Gastroesophageal sphincter (tissue), 4 donors: ENCODE results near the gene ARHGEF7. TPM values are rescaled to one million over a fixed set of nuclear protein-coding genes. Genes with fewer than 3 reads are reported as not detected.
A peak's percentile ranks its signal among the peaks of the same experiment; 100 is the strongest.

ENCODE experiments used
- ATAC-seq: fragments of 150-250 bp; one replicate; pipeline ENCODE4 v1.9.1; 2016; ENCODE audit warnings: mild to moderate bottlenecking, moderate library complexity
- H3K27ac ChIP-seq, 4 donors: fragments of 200-600 bp; sonication (generic) in 3 of 4; 1 replicate in 3 of 4; 2 replicates in 1 of 4; pipeline ENCODE4 v1.5.1; 2016 to 2019
- H3K27me3 ChIP-seq: fragments of 200-600 bp; sonication (generic); one replicate; pipeline ENCODE4 v1.5.1; 2019
- H3K36me3 ChIP-seq, 2 donors: fragments of 200-600 bp; sonication (generic); one replicate each; pipeline ENCODE4 v1.5.1; 2019; ENCODE audit warnings: control low read depth in 1 of 2
- H3K4me1 ChIP-seq, 3 donors: fragments of 200-600 bp; sonication (generic); 1 replicate in 2 of 3; 2 replicates in 1 of 3; pipeline ENCODE4 v1.5.1; 2016 to 2019; ENCODE audit warnings: control low read depth in 2 of 3
- H3K4me3 ChIP-seq, 2 donors: fragments of 200-600 bp; sonication (generic); one replicate each; pipeline ENCODE4 v1.5.1; 2019; ENCODE audit warnings: mild to moderate bottlenecking in 1 of 2, moderate library complexity in 1 of 2
- H3K9me3 ChIP-seq, 3 donors: fragments of 200-600 bp; sonication (generic); one replicate each; pipeline ENCODE4 v1.5.1; 2017 to 2019; ENCODE audit warnings: control low read depth in 2 of 3
- EP300 ChIP-seq: sonication (generic); formaldehyde crosslinking; IDR thresholded peaks from one replicate; pipeline ENCODE4 v1.6.1; 2017; ENCODE audit warnings: antibody characterized with exemption, mild to moderate bottlenecking
- POLR2A ChIP-seq, 2 donors: fragments of 450-650 bp; IDR thresholded peaks; one replicate each; pipeline ENCODE4 v1.6.1; 2017; ENCODE audit warnings: antibody characterized with exemption in 2 of 2, mild to moderate bottlenecking in 2 of 2, moderate library complexity in 1 of 2
- POLR2AphosphoS5 ChIP-seq: sonication (generic); formaldehyde crosslinking; IDR thresholded peaks from one replicate; pipeline ENCODE4 v1.6.1; 2017; ENCODE audit warnings: antibody characterized with exemption
- WGBS, 2 donors: methylation state at CpG; one replicate each; pipeline ENCODE4 v1.1.5; 2018; ENCODE audit warnings: low coverage in 1 of 2; 5-methylcytosine and 5-hydroxymethylcytosine counted together
- total RNA-seq, 4 donors: library from RNA; depleted of rRNA; stranded (reverse); fragments of >200 nt; gene quantifications; one replicate each; pipeline ENCODE4 v1.1.0, GENCODE V29; 2016
- TF ChIP-seq, protein P1 (sequence below), 4 experiments: fragments of 200-600 bp in 2 of 4; fragments of 450-650 bp in 2 of 4; sonication (generic) in 1 of 4; IDR thresholded peaks; one replicate each; pipeline ENCODE4 v1.5.1; 2017 to 2019; ENCODE audit warnings: antibody characterized with exemption in 4 of 4, mild to moderate bottlenecking in 2 of 4, moderate library complexity in 2 of 4

ARHGEF7 gene
- total RNA-seq, 4 donors from 2014 or later, result 23.3 to 78.6 (median 47.2) TPM

DNA sequence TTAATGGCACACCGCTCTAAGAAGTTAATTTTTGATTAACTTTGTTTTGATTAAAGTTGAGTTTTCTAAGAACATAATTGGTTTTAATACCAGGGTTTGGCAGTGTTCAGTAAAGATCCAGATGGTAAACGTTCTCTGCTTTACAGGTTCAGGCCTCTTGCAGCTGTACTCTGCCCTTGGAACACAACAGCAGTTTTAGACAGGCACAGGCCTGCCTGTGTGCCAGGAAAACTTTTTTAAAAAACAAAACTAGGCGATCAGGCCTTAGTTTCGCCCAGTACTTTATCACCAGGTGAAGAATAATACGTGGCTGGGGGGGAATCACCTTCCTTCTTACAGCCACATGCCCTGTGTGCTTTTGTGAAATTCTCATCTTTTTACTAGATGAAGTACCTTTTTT lies 167.3 kb downstream of the ARHGEF7 start:
- H3K36me3 ChIP-seq, result peaks cover 0 to 82% of the 10 kb centered on the region in 2 donors
- no peak for ATAC-seq
- H3K9me3 ChIP-seq, result no peaks in the 10 kb centered on the region
- 33 to 35% methylated on average over 5 of the region's 5 CpGs for WGBS, 2 donors
- H3K27ac ChIP-seq, result peak overlapping the region; percentile 44 to 79 (median 74)
- TF ChIP-seq, protein P1, sequence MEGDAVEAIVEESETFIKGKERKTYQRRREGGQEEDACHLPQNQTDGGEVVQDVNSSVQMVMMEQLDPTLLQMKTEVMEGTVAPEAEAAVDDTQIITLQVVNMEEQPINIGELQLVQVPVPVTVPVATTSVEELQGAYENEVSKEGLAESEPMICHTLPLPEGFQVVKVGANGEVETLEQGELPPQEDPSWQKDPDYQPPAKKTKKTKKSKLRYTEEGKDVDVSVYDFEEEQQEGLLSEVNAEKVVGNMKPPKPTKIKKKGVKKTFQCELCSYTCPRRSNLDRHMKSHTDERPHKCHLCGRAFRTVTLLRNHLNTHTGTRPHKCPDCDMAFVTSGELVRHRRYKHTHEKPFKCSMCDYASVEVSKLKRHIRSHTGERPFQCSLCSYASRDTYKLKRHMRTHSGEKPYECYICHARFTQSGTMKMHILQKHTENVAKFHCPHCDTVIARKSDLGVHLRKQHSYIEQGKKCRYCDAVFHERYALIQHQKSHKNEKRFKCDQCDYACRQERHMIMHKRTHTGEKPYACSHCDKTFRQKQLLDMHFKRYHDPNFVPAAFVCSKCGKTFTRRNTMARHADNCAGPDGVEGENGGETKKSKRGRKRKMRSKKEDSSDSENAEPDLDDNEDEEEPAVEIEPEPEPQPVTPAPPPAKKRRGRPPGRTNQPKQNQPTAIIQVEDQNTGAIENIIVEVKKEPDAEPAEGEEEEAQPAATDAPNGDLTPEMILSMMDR (IDR thresholded peaks at IDR 0.05), result no peak
- TF ChIP-seq POLR2A (IDR thresholded peaks at IDR 0.05) (no peak), EP300 (no peak), POLR2AphosphoS5 (no peak)
- H3K4me3 ChIP-seq, result no peak overlapping the region
- peaks cover 4 to 31% (median 9%) of the 10 kb centered on the region in 3 donors for H3K4me1 ChIP-seq
- no peaks in the 10 kb centered on the region for H3K27me3 ChIP-seq

DNA sequence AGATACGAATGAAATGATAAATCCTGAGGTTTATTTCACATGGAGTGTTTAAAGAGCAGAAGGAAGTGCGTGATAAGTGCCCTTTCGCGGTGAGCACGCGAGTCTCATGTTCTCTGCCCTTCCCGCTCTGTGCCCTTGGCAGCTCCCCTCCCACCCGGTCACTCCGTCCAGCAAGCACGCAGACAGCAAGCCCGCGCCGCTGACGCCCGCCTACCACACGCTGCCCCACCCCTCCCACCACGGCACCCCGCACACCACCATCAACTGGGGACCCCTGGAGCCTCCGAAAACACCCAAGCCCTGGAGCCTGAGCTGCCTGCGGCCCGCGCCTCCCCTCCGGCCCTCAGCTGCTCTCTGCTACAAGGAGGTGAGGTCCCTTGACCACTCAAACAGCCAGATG lies 167.9 kb downstream of the ARHGEF7 start:
- Histone ChIP-seq H3K27ac (peak overlapping the region in 3 of 4 donors; percentile 73 to 79 (median 76)), H3K36me3 (peaks cover 0 to 82% of the 10 kb centered on the region in 2 donors), H3K4me1 (peaks cover 4 to 31% (median 9%) of the 10 kb centered on the region in 3 donors), H3K4me3 (no peak overlapping the region), H3K9me3 (no peaks in the 10 kb centered on the region), H3K27me3 (no peaks in the 10 kb centered on the region)
- TF ChIP-seq POLR2A (IDR thresholded peaks at IDR 0.05) (no peak), EP300 (no peak), POLR2AphosphoS5 (no peak)
- TF ChIP-seq, protein P1 (IDR thresholded peaks at IDR 0.05), result no peak
- no peak for ATAC-seq
- 86 to 92% methylated on average over 9 to 10 of the region's 23 CpGs for WGBS, 2 donors

DNA sequence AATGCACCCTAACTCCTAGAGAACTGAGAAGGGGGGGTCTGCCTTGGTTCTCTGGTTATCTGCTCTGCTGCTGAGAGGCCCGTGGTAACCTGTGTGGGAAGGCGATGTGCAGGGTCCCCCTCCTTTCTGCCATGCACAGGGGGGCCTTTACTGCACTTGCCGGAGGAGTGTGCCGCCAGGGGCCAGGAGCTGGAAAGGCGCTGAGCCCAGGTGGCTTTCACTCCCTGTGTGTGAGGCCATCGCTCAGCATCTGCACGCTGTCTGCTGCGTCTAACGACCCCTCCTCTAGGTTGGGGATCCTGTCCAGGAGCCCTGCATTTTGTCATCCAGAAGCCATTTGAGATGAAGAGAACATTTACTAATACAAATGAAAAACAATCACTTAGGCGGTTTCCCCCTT lies 168.3 kb downstream of the ARHGEF7 start:
- Histone ChIP-seq H3K27me3 (no peaks in the 10 kb centered on the region), H3K36me3 (peaks cover 0 to 82% of the 10 kb centered on the region in 2 donors), H3K27ac (peak overlapping the region in 3 of 4 donors; percentile 73 to 79 (median 76)), H3K4me1 (peaks cover 4 to 31% (median 9%) of the 10 kb centered on the region in 3 donors), H3K9me3 (no peaks in the 10 kb centered on the region), H3K4me3 (no peak overlapping the region)
- 100% methylated on average over 1 of the region's 10 CpGs for WGBS, 2 donors
- ATAC-seq, result no peak
- no peak for TF ChIP-seq EP300
- no peak for TF ChIP-seq POLR2AphosphoS5
- TF ChIP-seq, protein P1 (IDR thresholded peaks at IDR 0.05), result no peak
- TF ChIP-seq POLR2A (IDR thresholded peaks at IDR 0.05), result no peak

DNA sequence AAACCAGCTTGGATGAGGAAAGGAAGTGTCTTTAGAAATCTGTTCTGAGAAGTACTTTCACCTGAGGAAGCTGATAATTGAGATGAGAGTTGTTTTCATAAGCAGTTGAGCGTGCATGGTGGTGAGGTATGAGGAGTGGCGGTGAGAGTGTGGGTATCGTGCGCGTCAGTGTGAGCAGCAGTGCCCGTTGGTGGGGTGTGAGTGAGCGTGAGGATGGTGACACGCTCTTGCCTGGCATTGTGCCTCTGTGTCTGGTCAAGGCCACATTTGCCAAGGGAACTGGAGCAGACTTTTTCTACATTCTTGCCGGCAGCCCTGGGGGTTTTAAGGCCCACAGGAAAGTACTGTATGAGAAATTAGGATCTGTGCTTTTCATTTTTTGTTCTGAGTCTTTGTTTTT lies 168.9 kb downstream of the ARHGEF7 start:
- WGBS, 2 donors, result 82 to 93% methylated on average over 9 of the region's 9 CpGs
- peaks cover 0 to 82% of the 10 kb centered on the region in 2 donors for H3K36me3 ChIP-seq
- TF ChIP-seq POLR2A (IDR thresholded peaks at IDR 0.05) (no peak), EP300 (no peak), POLR2AphosphoS5 (no peak)
- TF ChIP-seq, protein P1 (IDR thresholded peaks at IDR 0.05), result no peak

DNA sequence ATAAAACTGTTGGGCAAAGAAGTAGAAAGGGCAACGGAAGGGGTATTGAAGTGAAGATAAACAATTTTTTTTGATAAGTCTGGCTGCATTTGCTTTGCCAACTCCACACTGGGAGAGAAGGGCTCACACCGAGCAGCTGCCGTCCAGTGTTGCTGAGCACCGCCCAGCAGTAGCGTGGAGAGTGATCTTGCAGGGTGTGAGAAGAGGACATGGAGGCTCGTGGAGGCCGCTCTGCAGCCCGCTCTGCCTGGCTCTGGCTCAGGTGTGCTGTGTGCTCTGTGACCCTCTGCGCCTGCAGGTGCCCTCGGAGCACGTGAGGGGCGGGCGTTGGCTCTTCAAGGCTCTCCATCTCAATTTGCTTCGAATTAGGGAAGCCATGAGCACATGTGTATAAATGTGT lies 169.5 kb downstream of the ARHGEF7 start:
- TF ChIP-seq EP300, result no peak
- TF ChIP-seq, protein P1 (IDR thresholded peaks at IDR 0.05), result no peak
- TF ChIP-seq POLR2AphosphoS5, result no peak
- H3K4me3 ChIP-seq, result no peak overlapping the region
- H3K27me3 ChIP-seq, result no peaks in the 10 kb centered on the region
- no peaks in the 10 kb centered on the region for H3K9me3 ChIP-seq
- peaks cover 0 to 82% of the 10 kb centered on the region in 2 donors for H3K36me3 ChIP-seq
- no peak overlapping the region for H3K27ac ChIP-seq
- WGBS, 2 donors, result 85 to 95% methylated on average over 5 to 8 of the region's 14 CpGs
- peaks cover 4 to 31% (median 9%) of the 10 kb centered on the region in 3 donors for H3K4me1 ChIP-seq
- ATAC-seq, result no peak

More for the DNA sequence above, 168.9 kb downstream of the ARHGEF7 start:
- no peak for ATAC-seq
- H3K27ac ChIP-seq, result no peak overlapping the region
- no peak overlapping the region for H3K4me3 ChIP-seq
- no peaks in the 10 kb centered on the region for H3K27me3 ChIP-seq
- H3K4me1 ChIP-seq, result peaks cover 4 to 31% (median 9%) of the 10 kb centered on the region in 3 donors
- no peaks in the 10 kb centered on the region for H3K9me3 ChIP-seq
